HG03039 (cell line): Measurements from ENCODE around the gene TMEM86B.

ENCODE experiments used
- ATAC-seq: cut with Tn5 transposase; IDR thresholded peaks from one replicate; pipeline ENCODE4 v1.9.1; 2021; ENCODE audit warnings: mild to moderate bottlenecking, moderate library complexity; ENCODE audit not compliant: unreplicated experiment

TMEM86B gene

GRCh38 chr19:55257461-55258420, 29.2 kb upstream of the TMEM86B start:
- no peak for ATAC-seq

GRCh38 chr19:55256562-55257460, 28.2 kb upstream of the TMEM86B start:
- no peak for ATAC-seq

- no peak for ATAC-seq
Measured at GRCh38 chr19:55255618-55256423, 27.3 kb upstream of the TMEM86B start.

GRCh38 chr19:55254625-55254977, 26.0 kb upstream of the TMEM86B start:
- ATAC-seq = no peak

- no peak for ATAC-seq
Measured at GRCh38 chr19:55253842-55254624, 25.5 kb upstream of the TMEM86B start.

- ATAC-seq = no peak
Measured at GRCh38 chr19:55252760-55253663, 24.4 kb upstream of the TMEM86B start.

GRCh38 chr19:55251341-55252081, 22.9 kb upstream of the TMEM86B start:
- ATAC-seq = no peak

GRCh38 chr19:55250262-55251036, 21.9 kb upstream of the TMEM86B start:
- no peak for ATAC-seq

- ATAC-seq = no peak
Measured at GRCh38 chr19:55249841-55250240, 21.3 kb upstream of the TMEM86B start.

GRCh38 chr19:55248704-55249103, 20.1 kb upstream of the TMEM86B start:
- no peak for ATAC-seq

- no peak for ATAC-seq
Measured at GRCh38 chr19:55248166-55248675, 19.7 kb upstream of the TMEM86B start.

GRCh38 chr19:55247621-55248099, 19.1 kb upstream of the TMEM86B start:
- ATAC-seq = no peak

- no peak for ATAC-seq
Measured at GRCh38 chr19:55246462-55247451, 18.2 kb upstream of the TMEM86B start.

GRCh38 chr19:55245236-55245904, 16.8 kb upstream of the TMEM86B start:
- ATAC-seq = no peak

GRCh38 chr19:55244004-55244680, 15.6 kb upstream of the TMEM86B start:
- no peak for ATAC-seq
